SW480 (cell line): ENCODE results near the gene EHD4.
A peak's percentile ranks its signal among the peaks of the same experiment; 100 is the strongest.

ENCODE experiments used
- DNase-seq: peaks from one replicate; pipeline ENCODE4 v3.0.0-alpha.2; 2016; ENCODE audit warnings: low spot score

EHD4 gene

GRCh38 chr15:41957021-41957897, 15.1 kb downstream of the EHD4 start:
- DNase-seq = no peak

DNA sequence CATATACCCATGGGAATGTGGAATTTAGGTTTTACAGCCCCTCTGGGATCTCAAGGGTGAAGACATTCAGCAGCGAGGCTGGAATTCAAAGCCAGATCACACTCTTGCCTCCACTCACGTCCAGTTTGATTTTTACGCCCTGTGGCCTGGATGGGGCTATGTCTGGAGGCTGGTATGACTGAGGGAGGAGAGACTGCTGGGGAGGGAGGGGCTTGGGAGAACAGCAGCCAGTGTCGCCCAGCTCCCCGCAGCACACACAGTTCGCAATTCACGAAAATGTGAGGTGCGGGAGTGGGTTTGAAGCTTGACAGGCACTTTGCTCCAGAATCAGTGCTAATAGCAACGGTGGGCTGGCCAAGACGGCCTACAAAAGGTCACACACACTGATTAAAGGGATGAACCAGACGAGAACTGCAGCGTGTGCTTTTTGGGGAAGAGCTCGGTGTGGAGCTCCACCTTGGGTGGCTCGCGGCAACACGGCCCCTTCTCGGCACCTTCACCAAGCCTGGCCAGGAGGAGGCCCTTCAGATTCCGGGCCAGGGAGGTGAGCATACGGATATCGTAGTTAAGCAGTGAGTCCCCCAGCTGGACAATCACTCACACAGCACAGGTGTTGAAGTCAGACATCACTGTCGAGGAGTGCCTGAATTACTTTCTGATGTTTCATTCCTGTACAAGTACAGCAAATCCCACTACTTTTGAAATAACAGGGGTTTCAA, 16.4 kb downstream of the EHD4 start:
- no peak for DNase-seq

DNA sequence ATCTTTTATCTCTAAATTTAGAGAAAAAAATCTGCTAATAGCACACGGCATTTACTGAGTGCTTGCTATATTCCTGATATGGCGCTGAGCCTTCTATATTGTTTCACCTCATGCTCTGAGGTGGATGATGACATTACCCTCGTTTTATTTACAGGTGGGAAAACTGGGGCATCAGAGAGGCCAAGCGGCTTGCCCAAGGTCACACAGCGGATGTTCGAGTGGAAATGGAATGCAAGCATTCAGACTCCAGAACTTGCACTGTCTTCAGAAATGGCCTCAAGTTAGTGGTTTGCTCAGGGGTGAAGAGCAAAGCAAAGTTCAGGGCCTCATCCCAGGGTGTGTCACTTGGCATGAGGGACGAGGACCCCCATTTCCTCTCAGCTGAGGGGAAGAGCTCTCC, 17.3 kb downstream of the EHD4 start:
- no peak for DNase-seq

DNA sequence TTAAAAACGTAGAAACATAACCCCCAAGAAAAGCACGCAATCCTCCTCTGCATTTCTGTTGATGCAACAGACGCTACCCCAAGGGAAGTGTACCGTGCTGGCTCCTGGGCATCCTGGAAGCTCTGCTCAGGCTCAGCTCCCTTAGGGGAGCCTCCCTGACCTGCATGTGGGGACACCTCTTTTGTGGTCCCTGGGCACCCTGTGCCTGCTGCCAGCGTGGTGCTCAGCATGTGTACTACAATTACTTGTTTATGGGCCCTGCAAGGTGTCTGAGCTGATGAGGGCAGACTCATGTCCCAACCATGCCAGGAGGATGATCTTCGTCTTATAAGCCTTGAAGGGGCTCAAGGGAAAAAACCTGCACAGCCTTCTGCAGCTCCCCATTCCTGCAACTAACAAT, 18.3 kb downstream of the EHD4 start:
- no peak for DNase-seq

DNA sequence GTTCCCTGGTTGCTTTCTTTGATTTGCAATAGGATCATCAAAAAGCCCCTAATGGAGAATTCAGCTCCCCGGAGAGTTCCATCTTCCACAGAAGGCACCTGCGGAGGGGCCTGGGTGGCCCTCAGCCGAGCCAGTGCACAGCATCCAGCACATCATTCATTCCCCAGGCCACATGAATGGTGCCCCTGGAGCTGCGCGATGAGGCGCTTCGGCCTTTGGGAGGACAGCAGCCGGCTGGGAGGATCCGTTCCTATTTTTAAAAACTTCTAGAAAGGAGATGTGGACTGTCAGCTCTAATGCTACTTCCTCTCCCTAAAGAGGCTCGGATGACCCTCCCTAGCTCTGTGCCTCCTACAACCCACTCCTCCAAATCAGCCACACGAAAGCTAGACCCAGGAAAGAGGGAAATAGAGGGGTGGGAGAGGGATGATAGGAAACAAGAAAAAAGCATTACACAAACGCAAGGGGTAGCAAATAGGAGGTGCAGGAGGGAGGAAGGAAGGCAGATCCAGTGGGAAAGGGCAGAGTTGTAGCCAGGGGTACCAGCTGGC, 20.3 kb downstream of the EHD4 start:
- DNase-seq = no peak

GRCh38 chr15:41951571-41951970, 20.8 kb downstream of the EHD4 start:
- DNase-seq = no peak

- no peak for DNase-seq
Observed at GRCh38 chr15:41950489-41950888, 21.9 kb downstream of the EHD4 start.

DNA sequence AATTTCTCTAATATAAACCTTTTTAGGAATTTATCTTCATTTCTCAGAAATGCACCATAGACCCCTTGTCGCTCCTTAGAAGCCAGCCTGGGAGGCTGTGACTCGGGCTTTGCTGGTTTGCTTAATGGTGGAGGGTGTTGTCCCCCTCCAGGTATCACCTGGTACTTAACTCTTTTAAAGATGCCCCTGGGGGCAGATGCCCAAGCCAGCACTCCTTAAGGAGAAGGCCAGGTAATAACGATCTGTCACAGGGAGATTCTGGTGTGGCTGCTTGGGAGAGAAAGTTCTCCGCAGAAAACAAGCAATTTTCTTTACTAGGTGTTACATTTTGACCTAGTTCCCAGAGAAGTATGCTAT, 22.3 kb downstream of the EHD4 start:
- no peak for DNase-seq

DNA sequence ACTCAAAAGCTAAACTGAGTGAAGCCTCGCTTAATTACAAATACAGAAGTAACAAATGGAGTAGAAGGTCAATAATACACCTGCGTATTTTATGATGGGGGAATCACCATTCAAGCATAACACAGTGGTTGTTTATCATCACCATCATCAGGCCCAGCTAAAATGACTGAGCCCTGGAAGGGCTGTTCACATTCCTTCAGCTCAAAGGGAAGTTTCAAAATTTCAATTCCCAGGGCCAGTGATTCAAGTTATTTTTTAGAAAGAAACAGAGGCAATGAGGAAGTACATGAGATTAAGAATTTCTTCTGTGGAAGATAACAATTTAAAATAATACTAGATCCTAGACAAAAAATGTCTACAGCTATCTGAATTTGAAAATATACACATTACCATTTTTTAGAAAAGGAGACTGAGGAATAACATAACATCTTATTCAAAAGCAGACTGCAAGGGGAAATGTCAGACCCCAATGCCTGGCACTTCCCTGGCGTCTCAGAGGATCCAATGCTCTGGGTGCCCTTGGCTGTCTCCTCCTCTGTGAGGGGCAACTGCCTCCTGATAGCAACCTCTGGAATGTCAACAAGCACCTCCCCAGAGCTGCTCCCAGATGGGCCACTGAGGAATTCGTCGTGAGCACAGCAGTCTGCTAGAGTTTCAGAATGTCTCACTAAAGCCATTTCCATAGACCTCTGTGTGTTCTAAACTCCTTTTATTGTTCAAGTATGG, 22.8 kb downstream of the EHD4 start:
- DNase-seq = no peak

GRCh38 chr15:41948490-41948889, 23.9 kb downstream of the EHD4 start:
- DNase-seq = no peak

GRCh38 chr15:41946970-41947369, 25.4 kb downstream of the EHD4 start:
- no peak for DNase-seq

DNA sequence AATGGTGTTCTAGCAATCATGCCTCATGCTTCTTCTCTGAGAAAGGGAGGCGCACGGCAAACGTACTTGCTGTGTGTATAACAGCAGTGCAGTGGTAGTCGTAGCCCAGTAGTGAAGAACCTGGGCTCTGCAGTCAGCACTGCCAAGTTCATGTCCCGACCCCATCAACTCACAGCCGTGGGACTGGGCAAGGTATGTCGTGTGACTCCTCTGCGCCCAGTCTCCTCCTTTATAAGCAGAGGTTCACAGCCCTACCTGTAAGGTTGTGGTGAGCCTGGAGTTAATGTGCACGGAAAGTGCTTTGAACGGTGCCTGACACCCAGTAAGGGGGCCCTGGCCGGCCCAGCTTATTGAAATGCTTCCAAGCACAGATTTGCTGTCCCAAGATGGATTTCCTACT, 26.6 kb downstream of the EHD4 start:
- no peak for DNase-seq

DNA sequence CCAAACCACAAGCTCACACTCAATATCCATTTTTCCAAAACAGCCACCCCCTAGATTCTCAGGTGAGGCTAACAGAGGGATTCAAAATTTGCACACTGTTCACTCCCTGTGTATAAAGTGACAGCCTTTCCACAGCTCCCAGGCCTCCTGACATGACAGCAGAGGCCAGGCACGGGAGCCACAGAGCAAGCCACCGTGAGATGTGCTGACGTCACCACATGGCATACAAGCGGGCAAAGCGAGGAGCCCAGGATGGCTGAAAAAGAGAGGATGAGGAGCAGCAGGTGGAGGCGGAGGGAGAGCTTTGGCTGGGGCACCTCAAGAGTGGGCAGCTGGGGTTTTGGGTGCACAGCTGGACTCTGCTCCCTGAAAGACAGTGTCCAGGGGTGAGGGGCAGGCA, 27.1 kb downstream of the EHD4 start:
- DNase-seq = no peak

DNA sequence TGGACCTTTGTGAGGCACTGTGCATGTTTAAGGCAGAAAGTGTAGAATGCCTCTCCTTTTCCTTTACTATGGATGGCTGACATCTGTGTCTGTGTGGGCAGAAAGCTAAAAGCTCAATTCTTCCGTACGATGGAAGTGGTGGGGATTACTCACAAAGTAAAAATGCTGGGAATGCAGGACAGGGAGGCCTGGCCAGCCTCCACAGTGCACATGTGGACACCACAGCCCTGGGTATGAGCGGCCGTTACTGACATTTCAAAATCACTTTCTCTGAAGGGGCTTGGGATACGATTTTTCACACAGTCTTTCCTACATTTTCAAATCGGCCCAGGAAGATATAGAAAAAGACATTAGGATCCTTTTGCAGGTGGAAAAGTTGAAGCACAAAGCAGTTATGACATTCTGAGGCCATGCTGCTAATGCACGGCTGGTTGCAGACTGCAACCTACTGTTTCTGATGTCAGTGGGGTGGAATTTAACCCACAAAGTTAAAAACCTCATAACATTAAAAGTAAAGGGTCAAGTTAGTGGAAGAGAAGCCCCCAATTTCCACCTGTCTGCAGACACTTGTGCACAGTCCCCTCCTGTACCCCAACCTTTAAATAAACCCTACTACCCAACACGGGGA, 27.9 kb downstream of the EHD4 start:
- DNase-seq = peak; percentile 84

GRCh38 chr15:41943543-41944312, 28.6 kb downstream of the EHD4 start:
- DNase-seq = no peak

GRCh38 chr15:41942886-41943285, 29.5 kb downstream of the EHD4 start:
- DNase-seq = no peak

DNA sequence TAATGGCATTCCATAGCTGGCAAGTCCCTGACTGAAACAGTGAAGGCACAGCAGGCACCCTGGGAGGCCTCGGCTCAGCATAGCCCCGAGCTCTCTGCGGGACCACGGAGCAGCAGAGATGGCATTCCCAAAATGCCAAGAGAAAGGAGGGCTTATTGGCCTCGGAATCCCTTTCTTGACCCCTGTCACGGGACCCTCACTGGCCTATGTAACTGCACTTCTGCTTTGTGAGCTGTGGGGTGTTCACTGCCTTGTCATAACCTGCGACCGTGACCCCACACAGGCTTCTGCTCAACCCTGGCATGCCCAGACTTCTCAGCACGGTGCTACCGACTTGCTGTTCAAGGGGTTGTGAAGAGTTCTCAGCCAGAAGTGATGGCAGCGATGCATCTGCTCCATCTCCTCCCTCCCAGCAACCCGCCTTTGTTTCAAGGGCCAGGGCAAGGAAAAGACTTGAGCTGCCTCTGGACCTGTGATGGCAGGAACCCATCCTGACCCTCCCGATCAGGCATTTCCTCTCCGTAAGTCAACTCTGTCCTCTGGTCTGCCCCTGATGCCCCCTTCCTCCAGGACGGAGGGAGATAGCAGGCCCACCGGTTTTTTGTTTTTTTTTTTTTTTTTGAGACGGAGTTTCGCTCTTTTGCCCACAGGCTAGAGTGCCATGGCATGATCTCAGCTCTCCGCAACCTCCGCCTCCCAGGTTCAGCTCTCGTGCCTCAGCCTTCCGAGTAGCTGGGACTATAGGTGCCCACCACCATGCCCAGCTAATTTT, 30.5 kb downstream of the EHD4 start:
- DNase-seq = no peak

- DNase-seq = peak; percentile 98
Observed at GRCh38 chr15:41940441-41940857, 31.9 kb downstream of the EHD4 start.

GRCh38 chr15:41939986-41940385, 32.4 kb downstream of the EHD4 start:
- no peak for DNase-seq

DNA sequence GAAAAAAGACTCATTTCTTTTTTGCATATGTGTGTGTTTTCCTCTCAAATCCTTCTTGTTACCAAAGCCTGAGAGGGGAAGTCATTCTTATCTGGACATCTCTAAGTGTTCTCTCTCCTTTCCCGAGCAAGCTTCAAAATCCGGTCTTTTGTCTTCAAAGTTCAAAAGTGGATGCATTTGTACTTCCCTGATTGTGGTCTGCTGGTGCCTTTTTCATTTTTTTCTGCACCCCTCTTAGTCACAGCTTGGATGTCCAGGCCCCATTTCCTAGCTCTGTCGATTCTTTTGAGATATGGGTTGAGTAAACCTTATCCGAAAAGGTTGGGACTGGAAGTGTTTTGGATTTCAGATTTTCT, 34.8 kb downstream of the EHD4 start:
- no peak for DNase-seq
